Left cardiac atrium (tissue), 4 donors: Measurements from ENCODE around the gene DLG4. TPM values are rescaled to one million over a fixed set of nuclear protein-coding genes. Genes with fewer than 3 reads are reported as not detected.
A peak's percentile ranks its signal among the peaks of the same experiment; 100 is the strongest.
"Not testable (repeated sequence)": the region's sequence is repeated elsewhere in the genome, so short reads cannot be mapped to it uniquely, and the experiment has no call there.

Source experiments
- ATAC-seq, 2 donors: fragments of 200-7000 bp; cut with Tn5 transposase; one replicate each; pipeline ENCODE4 v1.9.1; 2020; ENCODE audit warnings: mild to moderate bottlenecking in 2 of 2, moderate library complexity in 2 of 2
- DNase-seq: peaks from one replicate; pipeline ENCODE4 v3.0.0-alpha.2; 2020
- intact Hi-C, 2 donors: fragments of 100-400 bp; cut with DNase I; formaldehyde crosslinking; loops; one replicate each; pipeline versions ENCODE4 v1.14.1 to v1.15.1; 2022 to 2023
- total RNA-seq, 2 donors: library from RNA; stranded (reverse); fragmentation: NEBNext Ultra II Directional; extraction: Animal tissue kit (Norgen Biotek cat#: 25700); gene quantifications; one replicate each; pipeline ENCODE4 v1.2.1, GENCODE V29; 2021
- donor health status: DM: no; HTN: yes; CAD: no.
- donor health status: DM: no; HTN: yes; CAD: no; lungs with severe emphysema.
- donor health status: DM: yes; HTN: yes; CAD: no.
- donor health status: Dilated cardiomyopathy.

DLG4 gene
- total RNA-seq, 2 donors from 2014 or later, result 21.3 to 22.9 TPM

DNA sequence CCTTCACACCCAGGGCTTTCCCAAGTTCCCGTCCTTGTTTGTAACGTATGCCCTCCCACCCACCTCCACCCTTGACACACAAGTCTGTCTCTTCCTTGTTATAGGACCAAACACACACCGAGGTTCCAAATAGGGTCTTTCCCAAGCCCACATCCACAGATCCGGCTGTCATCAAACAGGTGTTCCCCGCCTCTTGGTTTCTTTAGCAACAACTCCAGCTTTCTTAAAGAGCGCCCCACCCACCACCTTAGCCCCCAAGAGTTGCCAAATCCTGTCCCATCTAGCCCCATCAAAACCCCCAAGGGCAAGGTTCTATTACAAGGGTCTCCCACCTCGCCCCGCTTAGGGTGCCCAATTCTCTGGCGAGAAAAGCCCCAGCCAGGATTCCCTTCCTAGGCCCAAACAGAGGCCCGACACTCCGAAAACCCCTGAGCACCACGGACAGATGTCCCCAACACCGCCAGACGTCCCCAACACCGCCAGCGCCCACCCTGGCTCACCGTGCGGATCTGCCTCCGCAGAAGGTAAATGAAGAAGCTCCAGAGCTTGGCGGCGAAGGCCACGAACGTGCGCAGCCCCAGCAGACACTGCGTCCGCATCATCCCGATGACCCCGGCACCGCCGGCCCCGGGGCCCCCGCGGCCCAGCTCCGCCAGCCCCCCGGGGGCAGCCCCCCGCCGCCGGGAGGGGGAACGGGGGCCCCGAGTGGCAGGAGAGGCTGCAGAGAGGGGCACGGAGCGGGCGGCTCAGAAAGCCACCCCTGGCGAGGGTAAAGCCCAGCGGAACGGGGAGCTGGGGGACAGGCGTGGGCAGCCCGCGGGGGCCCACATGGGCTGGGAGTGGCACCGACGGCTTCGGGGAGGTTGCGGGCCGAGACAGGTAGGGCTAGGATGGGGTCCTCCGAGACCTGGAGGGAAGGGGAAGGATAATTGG, 31.3 kb upstream of the DLG4 start:
- intact Hi-C loops, result no loop called here
- DNase-seq (no peak), ATAC-seq (no peak)

DNA sequence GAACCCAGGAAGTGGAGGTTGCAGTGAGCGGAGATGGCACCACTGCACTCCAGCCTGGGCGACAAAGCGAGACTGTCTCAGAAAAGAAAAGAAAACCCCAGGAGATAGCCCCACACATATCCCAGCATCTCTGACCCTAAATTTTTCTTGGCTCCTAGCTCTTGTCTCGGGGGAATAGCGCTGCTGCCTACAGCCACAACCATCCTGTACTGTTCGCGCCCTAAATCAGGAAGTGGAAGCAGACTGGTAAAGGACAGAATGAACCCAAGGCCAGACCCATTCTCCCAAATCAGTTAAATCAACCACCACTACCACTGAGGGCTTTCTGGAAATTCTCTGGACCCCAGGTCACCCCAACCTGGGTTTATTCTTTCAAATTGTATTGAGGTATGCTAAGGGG, 30.2 kb upstream of the DLG4 start:
- ATAC-seq (no peak), DNase-seq (no peak)
- intact Hi-C loops, result no loop called here

DNA sequence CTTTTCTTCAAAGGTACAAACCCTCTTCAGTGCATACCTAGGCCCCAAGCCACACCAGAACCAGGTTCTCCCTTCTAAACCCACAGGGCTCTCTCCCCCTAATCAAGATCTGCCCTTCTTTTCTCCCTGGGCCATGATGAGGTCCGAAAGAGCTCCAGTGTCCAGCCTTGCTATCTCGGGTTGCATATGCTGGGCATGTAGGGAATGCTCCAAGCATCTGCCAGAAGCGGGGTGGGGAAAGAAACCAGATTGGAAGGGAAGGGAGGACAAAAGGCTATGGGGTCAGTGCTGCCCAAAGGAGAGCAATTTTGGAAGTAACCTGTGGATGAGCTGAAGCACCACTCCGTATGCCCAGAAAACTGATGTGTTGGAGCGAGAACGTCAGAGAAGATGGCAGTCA, 29.6 kb upstream of the DLG4 start:
- DNase-seq (no peak), ATAC-seq (no peak)
- intact Hi-C loops, result no loop called here

DNA sequence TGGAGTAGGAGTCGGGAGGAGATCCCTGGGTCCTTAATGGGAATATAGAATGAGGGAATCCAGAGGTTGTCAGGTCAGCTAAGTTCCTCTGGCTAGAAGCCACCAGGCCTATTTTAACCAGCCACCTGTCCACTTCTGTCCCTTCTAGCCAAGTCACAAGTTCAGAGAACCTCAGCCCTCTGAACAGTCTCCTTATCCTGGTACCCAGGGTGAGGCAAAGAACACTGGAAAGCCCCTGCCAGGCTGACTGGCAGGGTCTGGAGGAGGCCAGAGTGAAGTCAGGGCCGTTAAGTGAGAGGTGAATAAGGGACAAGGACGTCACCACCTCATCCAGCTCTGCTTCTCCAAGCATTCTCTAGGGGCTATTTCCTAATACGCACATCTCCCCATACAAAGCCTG, 29.2 kb upstream of the DLG4 start:
- ATAC-seq (no peak), DNase-seq (no peak)
- intact Hi-C loops, result no loop called here

DNA sequence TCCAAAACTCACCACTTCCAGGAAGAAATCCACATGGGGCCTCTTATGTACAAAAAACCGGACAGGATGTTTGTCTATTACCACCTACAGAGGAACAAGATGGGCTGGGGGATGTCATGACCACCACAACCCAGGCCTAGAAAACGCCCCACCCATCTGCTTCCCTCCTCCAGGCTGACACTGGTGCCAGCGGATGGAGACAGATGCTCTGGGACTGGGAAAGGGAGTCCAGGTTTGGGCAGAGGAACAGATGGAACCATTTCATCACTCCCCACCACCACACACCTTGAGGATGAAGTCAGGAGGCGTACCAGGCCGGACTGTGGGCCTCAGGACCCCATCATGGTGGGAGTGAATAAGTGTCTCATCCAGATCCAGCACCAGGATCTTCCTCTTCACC, 27.1 kb upstream of the DLG4 start:
- intact Hi-C loops, result no loop called here
- no peak for DNase-seq
- ATAC-seq, result no peak

DNA sequence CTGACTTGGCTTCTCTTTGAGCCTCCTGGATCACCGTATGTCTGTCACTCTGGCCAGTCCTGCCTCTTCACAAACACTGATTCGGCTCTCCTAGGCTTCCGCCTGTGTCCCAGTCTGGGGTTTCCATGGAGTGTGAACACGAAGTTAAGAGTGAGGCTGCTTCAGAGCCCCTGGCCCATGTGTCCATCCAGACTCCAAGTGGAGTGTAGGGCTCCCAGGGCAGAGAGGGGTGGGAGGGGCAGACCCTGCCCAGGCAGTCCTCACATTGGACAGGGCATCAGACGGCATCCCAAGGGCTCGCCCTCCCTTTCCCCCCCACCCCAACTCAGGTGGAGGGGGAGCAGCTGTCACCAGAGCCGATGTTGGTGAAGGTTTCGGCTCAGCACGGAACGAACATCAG, 24.2 kb upstream of the DLG4 start:
- ATAC-seq, DNase-seq, intact Hi-C loops: not testable (repeated sequence)

DNA sequence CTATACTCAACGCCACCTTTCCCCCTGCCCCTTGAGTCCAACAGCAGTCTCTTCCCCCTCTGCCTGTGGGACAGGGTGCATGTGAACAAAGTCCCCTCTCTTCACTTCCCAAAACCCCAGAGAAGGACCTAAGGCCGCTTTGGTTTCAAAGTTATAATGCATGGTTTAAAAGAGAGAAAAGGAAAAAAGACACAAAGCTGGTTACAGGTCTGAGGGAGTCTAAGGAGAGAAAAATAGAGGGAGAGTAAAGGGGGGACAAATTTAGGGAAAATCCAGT, 23.8 kb upstream of the DLG4 start:
- intact Hi-C loops, result no loop called here
- ATAC-seq, result no peak
- DNase-seq, result no peak

DNA sequence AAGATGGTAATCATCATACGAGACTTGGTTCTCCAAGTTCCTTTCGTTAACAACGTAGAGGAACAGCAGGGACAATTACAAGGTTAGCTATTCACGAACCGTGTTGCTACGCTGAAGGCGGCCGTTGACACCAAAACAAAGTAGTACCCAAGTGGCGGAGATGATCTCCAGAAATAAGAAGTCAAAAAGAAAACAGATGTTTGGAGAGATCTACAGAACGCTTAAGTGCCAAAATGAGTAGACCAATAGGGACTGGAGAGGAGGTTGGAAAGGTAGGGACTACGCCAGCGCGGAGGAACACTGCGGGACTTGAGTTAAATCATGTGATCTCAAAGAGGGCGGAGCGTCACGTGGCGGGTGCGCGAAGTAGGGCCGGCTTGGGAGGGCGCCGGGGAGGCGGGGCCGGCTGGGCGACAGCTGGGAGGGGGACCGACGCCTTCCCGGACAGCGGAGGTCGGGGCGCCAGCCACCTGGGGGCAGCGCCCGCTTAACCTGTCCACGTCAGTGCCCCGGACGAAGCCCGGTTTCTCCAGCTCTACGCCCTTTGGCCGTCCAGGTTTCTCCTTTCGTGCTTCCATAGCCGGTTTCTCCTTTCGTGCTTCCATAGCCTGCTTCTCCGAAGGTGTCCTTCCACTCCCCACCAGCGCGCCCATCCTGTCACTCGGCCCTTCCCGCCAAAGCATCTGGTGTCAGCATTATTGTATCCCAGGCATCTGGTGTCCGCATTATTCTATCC, 23.2 kb upstream of the DLG4 start:
- ATAC-seq, result peak; percentile 59 to 63
- DNase-seq, result peak; percentile 97
- intact Hi-C loops, result no loop called here

DNA sequence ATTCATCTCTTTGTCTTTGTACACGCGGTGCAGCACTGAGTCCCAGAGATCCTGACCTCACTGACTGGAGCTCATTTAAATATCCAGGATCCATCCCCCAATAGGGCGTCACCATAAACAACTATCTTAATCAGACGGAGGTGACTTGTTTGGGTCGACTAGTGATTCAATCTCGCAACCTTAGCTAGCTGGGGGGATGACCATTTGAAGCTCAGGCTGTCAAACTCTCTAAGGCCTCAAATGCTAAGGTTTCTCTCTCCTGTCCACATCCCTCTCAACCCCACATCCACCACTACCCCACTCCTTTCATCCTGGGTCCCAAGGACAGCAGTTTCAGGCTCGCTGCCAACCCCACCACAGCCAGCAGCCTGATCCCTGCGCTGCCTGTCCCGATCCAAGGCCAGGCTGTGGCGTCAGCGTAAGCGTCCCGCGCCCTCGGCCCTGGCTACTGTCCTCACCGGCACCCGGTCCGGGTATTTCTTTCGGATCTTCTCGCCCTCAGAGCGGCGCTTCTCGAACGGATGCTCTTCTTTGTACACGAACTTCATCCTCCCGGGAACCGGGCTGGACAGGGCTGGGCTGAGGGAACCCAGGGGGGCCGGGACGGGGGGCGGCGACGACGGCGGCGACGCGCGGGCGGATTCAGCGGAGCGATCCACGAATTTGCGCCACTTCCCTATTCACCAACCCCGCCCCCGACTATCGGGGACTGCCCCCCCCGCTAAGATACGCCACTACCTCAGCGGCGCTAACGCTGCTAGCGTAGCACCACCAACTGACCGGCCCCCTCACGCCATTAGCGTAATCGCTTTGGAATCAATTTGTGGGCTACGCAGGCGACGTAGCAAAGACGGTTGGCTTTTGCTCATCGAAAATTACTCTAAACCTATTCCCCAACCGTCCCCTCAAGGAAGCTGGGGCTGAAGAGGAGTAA, 22.4 kb upstream of the DLG4 start, which contains the start of gene GABARAP:
Gene GABARAP (minus strand): TSS at position 667 of the 934 bp plus-strand sequence. CDS start 119 bp downstream, at position 548.
- ATAC-seq, result peak; percentile 38 to 43
- intact Hi-C loops, result no loop called here
- peak; percentile 94 for DNase-seq

DNA sequence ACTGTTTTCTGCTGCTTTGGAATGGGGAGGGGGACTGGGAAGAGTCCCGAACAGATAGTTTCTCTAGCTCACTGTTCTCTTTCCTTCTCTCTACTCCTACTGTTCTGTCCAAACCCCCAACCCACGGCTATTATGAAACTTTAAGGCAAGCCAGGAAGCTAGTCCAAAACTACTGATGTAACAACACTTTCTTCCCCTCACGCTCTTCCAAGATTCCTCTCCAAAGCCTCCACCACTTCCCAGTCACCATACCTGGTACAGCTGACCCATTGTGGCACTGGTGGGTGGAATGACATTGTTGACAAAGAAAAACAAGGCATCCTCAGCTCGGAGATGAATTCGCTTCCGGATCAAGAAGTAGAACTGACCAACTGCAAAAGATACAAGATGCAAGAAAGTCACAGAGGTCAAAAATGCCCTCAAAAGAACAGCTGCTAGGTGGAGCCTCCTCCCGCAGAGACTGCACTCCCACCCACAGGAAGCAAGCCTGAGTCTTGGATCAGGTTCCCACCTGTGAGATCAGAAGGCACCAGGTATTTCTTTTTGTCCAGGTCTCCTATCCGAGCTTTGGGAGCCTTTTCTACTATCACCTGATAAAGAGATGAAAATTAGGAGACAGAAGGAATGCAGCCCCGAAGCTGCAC, 21.6 kb upstream of the DLG4 start:
- ATAC-seq (no peak), DNase-seq (no peak)
- intact Hi-C loops, result no loop called here

DNA sequence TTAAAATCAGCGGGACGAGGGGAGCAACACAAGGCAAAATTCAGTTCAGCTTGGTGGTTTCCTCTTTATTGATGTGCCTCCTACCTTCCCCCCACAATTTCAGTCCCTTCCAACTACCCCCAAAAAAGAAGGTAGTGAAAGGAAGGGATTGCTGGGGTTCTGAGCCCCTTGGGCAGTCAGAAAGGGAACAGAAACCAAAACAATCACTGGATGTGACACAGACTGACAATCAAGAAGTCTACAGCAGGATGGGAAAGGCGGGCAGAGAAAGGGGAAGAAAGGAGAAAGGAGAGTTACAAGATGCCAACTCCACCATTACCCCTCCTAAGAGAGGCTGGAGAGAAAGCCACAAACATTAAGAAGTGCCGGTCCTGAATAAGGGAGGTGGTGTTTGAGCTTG, 20.7 kb upstream of the DLG4 start:
- intact Hi-C loops, result no loop called here
- ATAC-seq, result no peak
- no peak for DNase-seq

DNA sequence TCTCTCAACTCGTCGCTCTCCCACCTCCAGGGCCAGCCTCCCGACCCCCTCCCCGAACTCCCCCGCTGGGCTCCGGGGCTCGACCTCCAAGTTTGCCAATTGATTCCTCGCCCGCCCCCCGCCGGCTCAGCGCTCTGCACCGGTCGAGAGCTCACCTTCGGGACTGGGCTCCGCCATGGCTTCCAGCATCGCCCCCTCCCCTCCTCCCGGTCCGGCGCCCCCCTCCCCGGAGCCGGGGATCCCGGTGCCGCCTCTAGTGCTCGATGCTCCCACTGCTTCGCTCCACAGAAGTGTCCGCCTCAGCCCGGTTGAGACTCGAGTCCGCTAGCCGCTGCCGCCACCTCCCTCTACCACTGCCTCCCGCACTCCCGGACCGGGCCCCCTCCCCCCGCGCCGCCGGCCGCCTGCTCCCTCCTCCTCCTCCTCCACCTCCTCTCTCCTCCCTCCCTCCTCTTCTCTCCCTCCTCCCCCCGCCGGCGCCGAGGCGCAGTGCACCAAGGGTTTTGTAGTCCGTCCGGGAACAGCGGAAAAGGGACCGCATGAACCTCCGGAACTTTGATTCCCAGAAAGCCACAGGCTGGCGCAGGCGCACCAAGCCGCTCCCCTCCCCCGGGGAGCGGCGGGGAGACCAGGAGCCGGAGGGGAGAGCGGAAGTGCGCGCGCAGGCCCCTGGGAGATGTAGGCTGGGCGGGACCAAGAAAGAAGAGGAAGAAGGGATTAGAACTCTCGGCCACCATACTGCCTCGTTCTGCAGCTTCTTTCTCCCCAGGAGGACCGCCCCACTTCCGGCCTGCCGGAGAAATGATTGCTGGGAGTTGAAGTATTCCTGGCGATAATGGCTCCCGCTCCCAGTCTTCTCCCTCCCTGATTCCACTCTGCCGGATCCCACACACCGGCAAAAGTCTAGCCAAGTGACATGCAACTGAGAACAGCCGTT, 19.7 kb upstream of the DLG4 start, which contains the start of gene PHF23:
Gene PHF23 (minus strand): TSS at position 367 of the 937 bp plus-strand sequence. CDS start 178 bp downstream, at position 189.
- peak; percentile 71 to 79 for ATAC-seq
- intact Hi-C loops, result no loop called here
- DNase-seq, result peak; percentile 99

DNA sequence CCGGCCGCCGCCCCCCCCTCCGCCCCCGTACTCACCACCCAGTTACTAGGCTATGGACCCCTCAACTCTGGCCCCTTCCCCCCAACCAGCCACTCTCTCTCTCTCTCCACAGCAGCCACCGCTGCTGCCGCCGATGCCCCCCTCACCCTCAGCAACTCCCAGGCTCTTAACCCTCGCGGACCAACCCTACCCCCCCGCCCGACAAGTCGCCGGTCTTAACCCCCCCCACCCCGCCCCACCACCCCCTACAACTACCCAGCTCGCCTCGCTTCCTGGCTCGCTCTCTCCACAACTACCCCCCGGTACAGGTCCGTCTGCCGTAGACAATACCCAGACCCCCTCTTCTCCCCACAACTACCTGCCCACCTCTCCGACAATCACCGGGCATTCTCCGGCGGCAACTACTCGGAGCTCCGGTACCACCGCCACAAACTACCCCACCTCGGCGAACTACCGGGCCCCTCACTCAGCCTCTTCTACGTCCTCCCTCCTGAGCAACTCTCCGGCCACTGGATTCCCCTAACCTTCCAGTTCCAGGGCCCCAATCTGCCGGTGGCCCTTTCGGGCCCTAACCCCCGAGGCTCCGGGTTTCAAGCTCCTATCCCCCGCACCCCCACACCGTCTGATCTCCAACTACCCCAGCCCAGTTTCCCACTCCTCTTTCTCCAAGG, 18.9 kb upstream of the DLG4 start:
- DNase-seq (peak; percentile 55), ATAC-seq (no peak)
- intact Hi-C loops, result no loop called here

DNA sequence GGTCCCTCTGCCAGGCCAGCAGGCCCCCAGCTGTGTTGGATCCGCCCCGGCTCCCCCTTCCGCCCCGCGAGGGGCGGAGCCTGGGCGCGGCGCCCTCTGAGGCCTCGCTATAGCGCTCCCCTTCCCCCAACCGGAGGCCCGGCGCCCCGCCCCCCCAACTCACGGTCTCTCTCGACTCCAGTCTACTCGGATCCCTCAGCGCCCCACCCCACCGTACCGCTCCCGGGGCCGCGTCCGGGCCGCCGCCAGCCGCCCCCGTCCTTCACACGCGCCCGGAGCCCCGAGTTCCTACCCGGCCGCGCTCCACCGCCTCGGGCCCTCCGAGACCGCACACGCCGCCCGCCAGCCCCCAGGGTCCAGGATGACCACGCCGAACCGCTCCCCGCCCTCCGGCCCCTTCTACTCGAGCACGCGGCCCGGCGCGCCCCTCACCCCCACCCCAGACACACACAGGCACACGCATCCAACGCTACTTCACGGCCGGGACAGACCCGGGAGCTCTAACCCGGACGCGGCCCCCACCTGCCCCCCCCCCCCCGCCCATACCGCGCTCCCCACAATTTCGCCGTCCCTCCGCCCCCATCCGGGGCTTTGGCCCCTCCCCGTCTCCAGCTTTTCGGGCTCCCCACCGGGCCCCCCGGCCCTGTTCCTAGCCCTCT, 18.3 kb upstream of the DLG4 start:
- intact Hi-C loops, result no loop called here
- ATAC-seq, result peak; percentile 3 to 7
- DNase-seq, result peak; percentile 88

DNA sequence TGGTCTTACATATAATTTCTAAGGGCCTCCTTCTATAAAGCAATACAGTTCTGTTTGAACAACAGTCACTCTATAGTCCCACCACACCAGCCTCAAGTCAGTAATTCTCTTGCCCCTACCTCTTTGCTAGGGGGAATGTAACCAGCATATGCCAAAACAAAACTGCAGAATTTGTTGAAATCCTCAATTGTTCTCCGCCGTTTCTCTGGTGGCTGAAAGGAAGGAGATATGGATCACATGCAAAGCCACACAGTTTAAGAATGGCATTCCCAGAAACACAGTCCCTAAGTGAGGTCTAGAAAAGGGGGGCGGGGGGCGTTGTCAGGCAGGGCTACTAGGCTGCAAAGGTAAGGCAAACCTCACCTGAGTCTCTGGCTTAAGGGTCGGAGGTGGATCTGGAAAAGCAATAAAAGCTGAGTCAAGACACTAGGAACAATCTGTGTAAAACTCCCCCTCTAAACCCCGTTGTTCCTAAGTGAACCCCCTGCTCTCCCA, 17.7 kb upstream of the DLG4 start:
- intact Hi-C loops, result no loop called here
- ATAC-seq, result no peak
- DNase-seq, result no peak

DNA sequence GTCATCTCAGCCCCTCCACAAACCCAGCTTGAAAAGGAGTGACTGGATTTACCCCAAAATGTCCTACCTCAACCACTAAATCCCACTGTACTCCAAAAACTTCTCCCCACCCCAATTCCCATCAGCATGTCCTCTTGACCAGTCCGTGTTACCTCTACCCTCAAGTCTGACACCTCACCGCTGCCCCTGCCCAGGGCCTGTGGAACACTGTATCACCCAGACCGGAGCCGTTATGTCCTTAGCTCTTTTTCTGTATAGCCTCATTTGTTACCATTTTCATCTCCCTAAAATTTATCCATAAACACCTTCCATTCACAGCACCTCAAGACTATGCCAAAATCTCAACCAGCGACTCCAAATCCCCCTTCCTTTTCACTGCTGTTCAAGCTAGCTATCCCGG, 17.2 kb upstream of the DLG4 start:
- DNase-seq, result no peak
- no peak for ATAC-seq
- intact Hi-C loops, result no loop called here
